Colon (tissue), 2 donors: ENCODE measurements around the gene NOC2L.
"Not testable (repeated sequence)": the region's sequence is repeated elsewhere in the genome, so short reads cannot be mapped to it uniquely, and the experiment has no call there.

ENCODE experiments used
- FAIRE-seq: peaks from 2 replicates; lab custom pipeline; 2012; peaks lifted over from hg19 to GRCh38; lab: Jason Lieb, UNC
- donor health status: control.
- donor health status: control.

NOC2L gene

GRCh38 chr1:958823-959730, at the start of gene NOC2L:
NOC2L (minus strand) TSS chr1:959256; CDS start chr1:959240, 16 bp downstream.
- FAIRE-seq: no peak

GRCh38 chr1:1006305-1007159, 47.5 kb upstream of the NOC2L start:
- FAIRE-seq: no peak

- FAIRE-seq: no peak
Measured at GRCh38 chr1:1005774-1006304, 46.8 kb upstream of the NOC2L start.

GRCh38 chr1:1004780-1005697, 46.0 kb upstream of the NOC2L start:
- no peak for FAIRE-seq

GRCh38 chr1:1004420-1004779, 45.3 kb upstream of the NOC2L start:
- FAIRE-seq: no peak

- no peak for FAIRE-seq
Measured at GRCh38 chr1:1003618-1004419, 44.8 kb upstream of the NOC2L start.

- FAIRE-seq: no peak
Measured at GRCh38 chr1:1001057-1001783, 42.2 kb upstream of the NOC2L start.

- no peak for FAIRE-seq
Measured at GRCh38 chr1:1000357-1001056, 41.5 kb upstream of the NOC2L start.

GRCh38 chr1:999725-1000356, 40.8 kb upstream of the NOC2L start, which contains the start of gene HES4:
HES4 (minus strand) TSS chr1:1000097; CDS start chr1:999973, 124 bp downstream.
- FAIRE-seq: no peak

- no peak for FAIRE-seq
Measured at GRCh38 chr1:998995-999724, 40.1 kb upstream of the NOC2L start.

- no peak for FAIRE-seq
Measured at GRCh38 chr1:998745-998994, 39.6 kb upstream of the NOC2L start.

- no peak for FAIRE-seq
Measured at GRCh38 chr1:997993-998744, 39.1 kb upstream of the NOC2L start.

- no peak for FAIRE-seq
Measured at GRCh38 chr1:997713-997992, 38.6 kb upstream of the NOC2L start.

- no peak for FAIRE-seq
Measured at GRCh38 chr1:996851-997712, 38.0 kb upstream of the NOC2L start.

GRCh38 chr1:995665-996633, 36.9 kb upstream of the NOC2L start:
- no peak for FAIRE-seq

GRCh38 chr1:994546-994945, 35.5 kb upstream of the NOC2L start:
- not testable (repeated sequence) for FAIRE-seq
